NCI-H524 treated with DMSO at 0.1 percent for 48 hours (cell line): ENCODE measurements around the gene LRRC23.
A peak's percentile ranks its signal among the peaks of the same experiment; 100 is the strongest.
"Not testable (repeated sequence)": the region's sequence is repeated elsewhere in the genome, so short reads cannot be mapped to it uniquely, and the experiment has no call there.

Source experiments
- DNase-seq: peaks from one replicate; lab custom pipeline; 2025; lab: John Stamatoyannopoulos, UW

The LRRC23 gene

DNA sequence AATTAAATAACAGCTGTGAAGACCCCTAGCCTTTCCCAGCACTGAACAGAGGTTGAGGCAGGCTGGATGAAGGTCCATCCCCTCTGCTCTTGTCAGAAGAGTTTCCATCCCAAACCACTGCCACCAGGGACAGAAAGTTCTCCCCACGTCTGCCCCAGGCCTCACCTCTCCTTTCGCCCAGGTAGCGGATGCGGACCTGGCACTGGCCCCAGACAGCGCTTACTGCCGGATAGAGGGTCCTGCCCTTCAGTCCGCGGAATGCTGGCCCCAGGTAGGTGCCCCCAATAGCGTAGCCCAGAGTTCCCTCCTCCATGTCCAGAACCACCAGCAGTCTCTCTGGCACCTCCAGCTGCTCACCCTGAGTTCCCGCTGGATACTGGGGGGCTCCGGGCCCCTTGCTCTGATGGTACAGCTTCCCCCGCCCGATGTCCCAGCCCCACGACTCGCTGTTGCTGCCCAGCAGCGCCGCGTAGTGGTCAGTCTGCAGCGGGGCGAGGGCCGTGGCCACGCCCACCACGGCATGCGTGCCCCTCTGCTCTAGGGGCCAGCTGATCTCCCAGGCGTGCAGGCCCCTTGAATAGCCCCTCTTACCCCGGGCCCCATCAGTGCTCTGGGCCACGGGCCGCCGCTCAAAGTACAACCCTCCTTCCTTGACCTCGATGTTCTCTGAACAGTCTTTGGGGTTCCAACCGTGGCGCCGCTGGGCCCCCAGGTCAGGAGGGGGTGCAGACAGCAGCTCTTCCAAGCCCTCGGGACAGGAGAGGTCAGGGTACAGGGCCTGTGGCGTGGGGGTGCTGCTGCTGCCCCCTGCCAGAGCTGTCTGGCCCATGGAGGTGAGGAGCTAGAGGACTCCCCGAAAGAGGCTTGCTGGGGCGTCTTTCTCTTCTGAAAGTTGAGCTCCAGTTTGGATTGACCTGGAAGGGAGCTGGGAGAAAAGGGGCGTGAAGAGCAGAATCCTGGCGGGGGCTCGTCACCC lies 32.3 kb upstream of the LRRC23 start:
- no peak for DNase-seq

DNA sequence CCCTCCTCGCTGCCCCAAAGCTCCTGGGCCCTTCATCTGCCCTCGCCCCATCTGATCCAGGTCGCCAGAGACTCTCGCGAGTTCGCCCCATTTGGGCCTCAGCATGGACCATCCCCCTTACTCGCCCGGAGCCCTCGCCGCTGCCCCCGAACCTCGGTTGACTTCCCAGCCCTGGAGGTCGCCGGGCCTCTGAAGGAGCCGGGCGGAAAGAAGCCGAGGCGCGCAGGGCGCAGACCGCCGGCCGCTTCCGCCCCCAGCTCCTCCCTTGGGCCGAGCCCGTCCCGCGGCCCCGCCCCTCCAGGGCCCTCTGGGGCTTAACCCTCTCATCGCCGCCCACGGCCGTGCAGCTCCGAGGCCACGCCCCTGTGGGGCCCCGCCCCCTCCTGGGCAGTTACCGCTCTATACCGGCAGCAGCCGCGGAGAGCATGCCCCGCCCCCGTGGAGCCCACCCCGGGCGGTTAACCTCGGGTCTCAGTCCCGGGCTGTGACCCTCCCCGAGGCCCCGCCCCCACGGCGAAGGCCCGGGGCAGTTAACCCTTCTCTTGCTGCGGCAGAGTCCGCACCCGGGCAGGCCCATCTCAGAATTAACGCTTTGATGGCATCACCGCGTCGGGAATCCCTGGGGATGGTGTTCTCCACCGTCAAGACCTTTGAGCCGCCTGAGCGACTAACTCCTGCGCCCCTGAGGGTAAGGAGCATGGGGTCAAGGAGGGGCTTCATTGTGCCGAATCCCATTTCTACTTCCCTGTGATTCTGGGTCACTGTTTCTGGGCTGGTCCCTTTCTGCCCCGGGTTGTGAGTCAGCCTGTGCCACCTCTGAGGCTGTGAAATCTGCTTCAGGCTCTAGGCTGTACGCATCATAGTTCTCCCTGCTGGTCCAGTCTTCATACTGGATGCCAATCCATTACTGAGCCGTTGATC lies 31.3 kb upstream of the LRRC23 start, which contains the start of gene SPSB2:
TSS of gene SPSB2 (minus strand) at position 210 of the 921 bp plus-strand sequence. CDS start 402 bp downstream, outside the sequence.
- DNase-seq, result peak; percentile 54

DNA sequence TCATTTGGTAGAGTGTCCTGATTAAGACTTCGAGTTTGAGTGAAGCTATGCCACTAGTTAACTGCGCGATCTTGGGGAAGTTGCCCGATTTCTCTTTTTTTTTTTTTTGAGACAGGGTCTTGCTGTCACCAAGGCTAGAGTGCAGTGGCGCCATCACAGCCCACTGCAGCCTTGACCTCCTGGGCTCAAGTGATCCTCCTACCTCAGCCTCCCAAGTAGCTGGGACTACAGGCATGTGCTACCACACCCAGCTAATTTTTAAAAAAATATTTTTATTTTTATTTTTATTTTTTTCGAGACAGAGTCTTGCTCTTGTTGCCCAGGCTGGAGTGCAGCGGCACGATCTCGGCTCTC lies 30.6 kb upstream of the LRRC23 start:
- not testable (repeated sequence) for DNase-seq

DNA sequence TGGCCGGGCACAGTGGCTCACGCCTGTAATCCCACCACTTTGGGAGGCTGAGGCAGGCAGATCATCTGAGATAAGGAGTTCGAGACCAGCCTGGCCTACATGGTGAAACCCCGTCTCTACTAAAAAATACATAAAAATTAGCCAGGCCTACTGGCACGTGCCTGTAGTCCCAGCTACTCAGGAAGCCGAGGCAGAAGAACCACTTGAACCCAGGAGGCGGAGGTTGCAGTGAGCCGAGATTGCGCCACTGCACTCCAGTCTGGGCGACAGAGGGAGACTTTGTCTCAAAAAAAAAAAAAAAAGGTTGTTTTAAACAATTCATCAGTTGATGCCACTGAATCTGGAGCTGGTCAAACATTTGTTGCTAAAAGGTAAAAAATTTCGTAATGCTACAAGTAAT lies 24.8 kb upstream of the LRRC23 start:
- not testable (repeated sequence) for DNase-seq

DNA sequence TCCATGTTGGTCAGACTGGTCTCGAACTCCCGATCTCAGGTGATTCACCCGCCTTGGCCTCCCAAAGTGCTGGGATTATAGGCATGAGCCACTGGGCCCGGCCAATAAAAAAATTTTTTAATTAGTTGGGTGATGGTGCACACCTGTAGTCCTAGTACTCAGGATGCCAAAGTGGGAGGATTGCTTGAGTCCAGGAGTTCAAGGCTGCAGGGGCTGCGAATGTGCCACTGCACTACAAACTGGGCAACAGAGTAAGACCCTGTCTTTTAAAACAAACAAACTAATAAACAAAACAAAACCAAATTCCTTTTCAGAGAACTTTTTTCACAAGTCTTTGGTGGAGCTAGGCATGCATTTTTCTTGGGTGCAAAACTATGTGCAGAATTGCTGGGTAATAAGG lies 21.4 kb upstream of the LRRC23 start:
- no peak for DNase-seq

DNA sequence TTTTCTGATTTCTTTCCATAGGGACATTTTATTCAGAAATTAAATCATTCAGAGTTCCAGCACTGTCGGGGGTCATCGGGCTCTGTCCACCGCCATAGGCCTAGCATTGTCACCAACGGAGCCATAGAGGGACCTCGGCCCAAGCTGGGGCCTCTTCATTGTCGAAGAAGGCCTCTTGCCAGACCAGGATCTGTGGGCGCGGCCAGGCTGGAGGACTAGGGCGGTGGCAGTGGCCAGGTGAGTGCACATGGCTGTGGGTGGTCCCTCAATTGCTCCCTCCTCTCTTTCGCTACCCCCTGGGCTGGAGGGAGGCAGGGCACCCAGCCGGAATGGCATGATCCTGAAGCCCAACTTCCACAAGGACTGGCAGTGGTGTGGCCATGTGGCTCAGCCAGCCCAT lies 20.9 kb upstream of the LRRC23 start:
- DNase-seq, result no peak

DNA sequence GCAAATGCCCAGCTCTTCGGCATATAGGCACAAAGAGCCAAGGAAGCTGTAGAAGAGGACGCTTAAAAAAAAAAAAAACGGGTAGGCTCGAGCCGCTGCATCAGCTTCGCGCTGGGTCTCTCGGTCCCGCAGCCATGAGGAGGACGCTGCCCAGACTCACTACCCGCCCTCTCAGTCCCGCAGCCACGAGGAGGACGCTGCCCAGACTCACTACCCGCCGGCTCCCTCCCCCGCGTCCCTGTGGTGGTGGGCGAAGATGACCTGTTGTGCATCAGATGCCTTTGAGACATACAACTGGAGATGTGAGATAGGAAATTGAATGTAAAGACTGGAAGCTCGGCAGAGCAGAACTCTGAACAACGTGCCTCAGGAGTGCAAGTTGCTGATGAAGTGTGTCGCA lies 20.1 kb upstream of the LRRC23 start:
- no peak for DNase-seq

DNA sequence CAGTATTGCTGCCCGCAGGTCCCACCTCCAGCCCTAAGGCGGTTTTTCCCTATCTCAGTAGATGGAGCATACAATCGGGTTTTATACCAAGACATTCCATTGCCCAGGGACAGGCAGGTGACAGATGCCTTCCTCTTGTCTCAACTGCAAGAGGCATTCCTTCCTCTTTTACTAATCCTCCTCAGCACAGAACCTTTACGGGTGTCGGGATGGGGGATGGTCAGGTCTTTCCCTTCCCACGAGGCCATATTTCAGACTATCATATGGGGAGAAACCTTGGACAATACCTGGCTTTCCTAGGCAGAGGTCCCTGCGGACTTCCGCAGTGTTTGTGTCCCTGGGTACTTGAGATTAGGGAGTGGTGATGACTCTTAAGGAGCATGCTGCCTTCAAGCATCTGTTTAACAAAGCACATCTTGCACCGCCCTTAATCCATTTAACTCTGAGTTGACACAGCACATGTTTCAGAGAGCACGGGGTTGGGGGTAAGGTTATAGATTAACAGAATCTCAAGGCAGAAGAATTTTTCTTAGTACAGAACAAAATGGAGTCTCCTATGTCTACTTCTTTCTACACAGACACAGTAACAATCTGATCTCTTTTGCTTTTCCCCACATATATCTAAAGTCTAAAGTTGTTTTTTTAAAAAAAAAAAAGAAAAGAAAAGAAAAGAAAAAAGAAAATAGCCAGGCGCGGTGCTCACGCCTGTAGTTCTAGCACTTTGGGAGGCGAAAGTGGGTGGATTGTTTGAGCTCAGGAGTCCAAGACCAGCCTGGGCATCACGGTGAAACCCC lies 18.2 kb upstream of the LRRC23 start:
- DNase-seq, result not testable (repeated sequence)

DNA sequence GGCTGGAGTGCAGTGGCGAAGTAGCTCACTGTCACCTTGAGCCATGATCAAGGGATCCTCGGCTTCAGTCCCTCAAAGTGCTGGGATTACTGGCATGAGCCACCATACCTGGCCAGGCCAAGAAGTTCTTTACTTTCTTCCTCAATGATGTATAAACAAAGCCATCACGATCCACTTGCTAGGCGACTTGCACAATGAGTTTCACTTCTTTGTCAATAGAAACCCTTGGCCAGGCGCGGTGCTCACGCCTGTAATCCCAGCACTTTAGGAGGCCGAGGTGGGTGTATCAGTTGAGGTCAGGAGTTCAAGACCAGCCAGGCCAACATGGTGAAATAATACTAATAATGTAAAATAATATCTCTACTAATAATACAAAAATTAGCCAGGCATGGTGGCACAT lies 17.2 kb upstream of the LRRC23 start:
- no peak for DNase-seq

DNA sequence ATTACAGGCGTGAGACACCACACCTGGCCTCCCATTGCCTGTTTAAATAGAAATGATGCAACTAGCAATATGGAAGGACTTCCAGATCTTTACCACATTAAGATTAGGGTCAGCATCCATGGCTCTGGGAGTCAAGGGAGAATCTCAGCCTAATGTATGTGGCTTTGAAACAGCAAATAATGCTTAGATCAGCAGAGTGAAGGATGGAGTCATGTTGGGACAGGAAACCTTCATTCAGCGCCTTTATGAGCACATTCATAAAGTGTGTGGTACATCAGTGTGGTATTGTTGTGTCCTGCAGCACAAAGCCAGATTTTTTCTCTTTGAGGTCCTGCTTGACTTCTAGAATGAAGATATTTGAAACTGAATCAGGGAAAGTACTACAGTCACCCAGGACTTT lies 16.3 kb upstream of the LRRC23 start:
- DNase-seq, result no peak

DNA sequence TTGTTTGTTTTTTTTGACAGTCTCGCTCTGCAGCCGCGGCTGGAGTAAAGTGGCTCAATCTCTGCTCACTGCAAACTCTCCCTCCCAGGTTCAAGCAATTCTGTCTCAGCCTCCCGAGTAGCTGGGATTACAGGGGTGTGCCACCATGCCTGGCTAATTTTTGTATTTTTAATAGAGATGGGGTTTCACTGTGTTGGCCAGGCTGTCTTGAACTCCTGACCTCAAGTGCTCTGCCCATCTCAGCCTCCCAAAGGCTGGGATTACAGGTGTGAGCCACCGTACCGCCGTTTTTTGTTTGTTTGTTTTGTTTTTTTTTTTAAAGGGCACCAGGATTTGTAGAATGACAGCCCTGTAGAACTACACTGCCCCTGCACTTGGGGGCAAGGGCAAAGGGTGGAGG lies 15.8 kb upstream of the LRRC23 start:
- not testable (repeated sequence) for DNase-seq

DNA sequence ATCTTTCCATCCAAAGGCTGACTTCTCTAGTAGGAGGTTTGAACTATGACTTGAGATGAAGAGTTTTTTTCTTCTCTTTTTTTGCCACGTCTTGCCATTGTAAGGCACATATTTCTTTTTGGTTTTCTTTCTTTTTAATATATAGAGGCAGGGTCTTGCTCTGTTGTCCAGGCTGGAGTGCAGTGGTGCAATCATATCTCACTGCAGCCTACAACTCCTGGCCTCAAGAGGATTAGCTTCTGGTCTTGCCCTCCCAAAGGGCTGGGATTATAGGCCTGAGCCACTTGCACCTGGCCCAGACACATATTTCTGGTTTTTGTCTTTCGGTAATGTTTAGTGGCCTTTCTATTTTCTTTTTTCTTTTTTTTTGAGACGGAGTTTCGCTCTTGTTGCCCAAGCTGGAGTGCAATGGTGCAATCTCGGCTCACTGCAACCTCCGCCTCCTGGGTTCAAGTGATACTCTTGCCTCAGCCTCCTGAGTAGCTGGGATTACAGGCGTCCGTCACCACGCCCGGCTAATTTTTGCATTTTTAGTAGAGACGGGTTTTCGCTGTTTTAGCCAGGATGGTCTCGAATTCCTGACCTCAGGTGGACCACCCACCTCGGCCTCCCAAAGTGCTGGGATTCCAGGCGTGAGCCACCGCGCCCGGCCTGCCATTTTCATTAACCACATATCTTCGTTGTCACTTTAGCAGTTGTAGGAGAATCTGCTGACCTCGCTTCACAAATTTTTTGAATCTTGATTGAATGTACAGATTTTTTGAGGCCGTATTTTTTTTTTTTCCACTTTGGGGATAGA lies 14.6 kb upstream of the LRRC23 start:
- DNase-seq, result not testable (repeated sequence)

DNA sequence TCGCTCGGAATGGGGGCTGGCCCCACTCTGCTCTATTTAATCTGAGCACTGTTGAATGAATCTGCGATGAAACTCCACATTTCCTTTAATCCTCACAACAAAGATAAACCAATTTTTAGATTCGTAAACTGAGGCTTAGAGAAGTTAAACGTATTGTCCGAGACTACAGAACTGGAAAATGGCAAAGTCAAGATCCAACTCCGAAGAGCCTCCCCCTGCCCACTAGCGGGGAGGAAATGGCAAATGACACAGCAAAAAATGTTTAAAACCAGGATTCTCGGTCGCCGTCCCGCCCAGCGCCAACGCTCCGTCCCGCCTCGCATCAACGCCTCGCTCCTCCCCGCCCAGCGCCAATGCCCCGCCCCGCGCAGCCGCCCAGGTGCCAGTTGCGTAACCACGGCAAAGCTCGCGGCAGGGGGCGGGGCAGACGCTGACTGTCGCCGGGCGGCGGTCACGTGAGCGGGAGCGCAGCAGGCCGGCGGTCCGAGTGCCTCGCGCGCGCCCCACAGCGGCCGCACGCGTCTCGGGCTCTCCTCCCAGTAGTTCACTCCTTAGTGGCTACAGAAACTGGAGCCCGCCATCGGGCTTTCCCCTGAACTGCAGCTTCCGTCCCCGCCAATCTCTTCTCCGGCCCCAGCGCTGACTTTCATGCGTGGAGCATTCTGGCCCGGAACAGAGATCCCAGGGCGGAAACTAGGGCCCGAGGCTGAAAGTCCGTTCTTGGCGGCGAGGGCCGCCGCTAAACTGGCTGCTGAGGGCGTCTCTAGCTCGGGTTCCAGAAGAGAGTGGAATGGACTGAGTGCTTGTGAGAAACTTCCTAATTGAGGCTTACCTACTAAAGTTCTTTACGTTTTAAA lies 13.6 kb upstream of the LRRC23 start:
- peak; percentile 53 for DNase-seq

DNA sequence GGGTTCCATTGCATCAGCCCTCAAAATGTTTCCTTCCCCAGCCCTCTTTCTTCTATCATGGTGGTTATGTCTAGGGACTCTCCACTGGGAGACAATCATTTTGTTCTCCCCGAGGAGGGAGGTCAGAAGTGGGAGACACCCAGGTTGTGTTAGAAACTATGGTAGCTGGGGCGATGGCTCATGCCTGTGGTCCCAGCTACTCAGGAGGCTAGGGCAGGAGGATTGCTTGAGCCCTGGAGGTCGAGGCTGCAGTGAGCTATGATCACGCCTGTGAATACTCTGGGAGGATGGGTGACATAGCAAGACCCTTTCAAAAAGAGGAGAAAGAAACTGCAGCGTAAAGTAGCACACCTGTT lies 13.0 kb upstream of the LRRC23 start:
- no peak for DNase-seq

DNA sequence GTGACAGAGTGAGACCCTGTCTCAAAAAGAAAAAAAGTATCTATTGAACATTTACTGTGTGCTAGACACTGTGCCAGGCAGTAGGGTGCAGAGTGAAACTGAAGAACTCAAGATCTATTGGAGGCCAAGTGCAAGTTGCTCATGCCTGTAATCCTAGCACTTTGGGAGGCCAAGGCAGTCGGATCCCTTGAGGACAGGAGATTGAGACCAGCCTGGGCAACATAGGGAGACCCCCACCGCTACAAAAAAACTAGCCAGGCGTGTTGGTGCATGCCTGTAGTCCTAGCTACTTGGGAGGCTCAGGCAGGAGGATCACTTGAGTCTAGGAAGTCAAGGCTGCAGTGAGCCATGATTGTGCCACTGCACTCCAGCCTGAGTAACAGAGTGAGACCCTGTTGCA lies 11.9 kb upstream of the LRRC23 start:
- DNase-seq, result not testable (repeated sequence)

DNA sequence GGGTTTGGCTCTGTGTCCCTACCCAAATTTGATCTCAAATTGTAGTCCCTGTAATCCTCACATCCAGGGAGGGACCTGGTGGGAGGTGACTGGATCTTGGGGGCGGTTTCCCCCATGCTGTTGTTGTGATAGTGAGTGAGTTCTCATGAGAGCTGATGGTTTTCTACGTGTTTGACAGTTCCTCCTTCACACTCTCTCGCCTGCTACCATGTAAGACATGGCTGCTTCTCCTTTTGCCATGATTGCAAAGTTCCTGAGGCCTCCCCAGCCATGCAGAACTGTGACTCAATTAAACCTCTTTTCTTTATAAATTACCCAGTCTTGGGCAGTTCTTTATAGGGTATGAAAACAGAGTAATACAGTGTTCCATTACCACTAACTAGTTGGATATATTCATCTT lies 10.3 kb upstream of the LRRC23 start:
- DNase-seq, result no peak

DNA sequence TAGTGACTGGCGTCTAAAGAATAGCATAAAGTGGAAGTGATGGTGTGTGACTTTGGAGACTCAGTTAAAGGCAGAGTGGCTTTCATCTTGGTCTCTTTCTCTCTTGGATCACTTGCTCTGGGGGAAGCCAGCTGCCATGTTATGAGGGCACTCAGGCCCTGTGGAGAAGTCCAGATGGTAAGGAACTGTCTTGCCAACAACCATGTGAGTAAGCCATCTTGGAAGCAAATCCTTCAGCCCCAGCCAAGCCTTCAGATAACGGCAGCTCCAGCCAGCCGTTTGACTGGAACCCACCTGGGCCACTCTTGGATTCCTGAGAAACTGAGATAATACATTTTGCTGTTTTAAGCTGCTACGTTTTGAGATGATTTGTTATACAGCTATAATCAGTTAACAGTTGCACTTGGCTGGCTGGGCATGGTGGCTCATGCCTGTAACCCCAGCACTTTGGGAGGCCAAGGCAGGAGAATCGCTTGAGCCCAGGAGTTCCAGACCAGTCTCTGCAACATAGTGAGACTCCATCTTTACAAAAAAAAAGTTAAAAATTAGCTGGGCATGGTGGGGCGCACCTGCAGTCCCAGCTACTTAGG lies 7.7 kb upstream of the LRRC23 start:
- no peak for DNase-seq

DNA sequence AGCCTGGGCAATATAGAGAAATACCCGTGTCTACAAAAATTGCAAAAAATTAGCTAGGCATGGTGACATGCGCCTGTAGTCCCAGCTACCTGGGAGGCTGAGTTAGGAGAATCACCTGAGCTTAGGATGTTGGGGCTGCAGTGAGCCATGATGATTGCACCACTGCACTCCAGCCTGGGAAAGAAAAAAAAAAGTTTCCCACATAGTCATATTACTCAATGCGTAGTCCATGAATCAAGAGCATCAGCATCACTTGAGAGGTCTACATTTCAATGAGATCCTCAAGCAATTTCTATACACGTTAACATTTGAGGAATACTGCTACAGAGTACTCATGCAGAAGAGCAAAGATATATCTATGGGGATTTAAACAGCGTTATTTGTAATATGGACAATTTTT lies 5.2 kb upstream of the LRRC23 start:
- DNase-seq, result no peak

DNA sequence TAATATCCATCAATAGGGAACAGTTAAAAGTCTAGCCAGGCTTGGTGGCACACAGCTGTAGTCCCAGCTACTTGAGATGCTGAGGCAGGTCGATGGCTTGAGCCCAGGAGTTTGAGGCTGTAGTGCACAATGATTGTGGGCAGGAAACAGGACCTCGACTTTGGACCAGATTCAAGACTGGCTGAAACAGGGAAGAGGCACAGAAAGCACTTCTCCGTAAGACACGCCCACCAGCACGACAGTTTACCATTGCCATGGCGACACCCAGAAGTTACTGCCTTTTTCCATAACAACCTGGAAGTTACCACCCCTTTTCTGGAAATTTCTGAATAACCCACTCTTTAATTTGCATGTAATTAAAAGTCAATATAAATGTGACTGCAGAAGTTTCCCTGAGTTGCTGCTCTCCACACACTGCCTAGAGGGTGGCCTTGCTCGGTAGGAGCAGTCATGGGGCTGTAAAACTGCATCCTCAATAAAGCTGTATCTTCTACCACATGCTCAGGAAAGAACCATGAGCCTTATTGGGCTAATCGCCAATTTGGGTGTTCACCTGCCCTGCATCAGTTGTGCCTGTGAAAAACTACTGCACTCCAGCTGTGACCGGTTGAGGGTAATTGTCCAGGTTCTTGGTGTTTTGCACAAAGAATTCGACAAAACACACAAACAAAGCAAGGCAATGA lies 4.6 kb upstream of the LRRC23 start:
- DNase-seq, result no peak
